HepG2 (cell line): ENCODE results near the gene DCST2. TPM values are rescaled to one million over a fixed set of nuclear protein-coding genes. Genes with fewer than 3 reads are reported as not detected.

Experiments used
- AHDC1 ChIP-seq: sonication (generic); formaldehyde crosslinking; IDR thresholded peaks from 2 replicates; pipeline ENCODE4 v1.5.1; 2020; ENCODE audit warnings: mild to moderate bottlenecking, missing genetic modification reagents, borderline replicate concordance
- ARID4A ChIP-seq: sonication (generic); formaldehyde crosslinking; IDR thresholded peaks from 2 replicates; pipeline ENCODE4 v1.5.0; 2020; ENCODE audit warnings: mild to moderate bottlenecking, missing genetic modification reagents, borderline replicate concordance
- CBX5 ChIP-seq: sonication (generic); formaldehyde crosslinking; IDR thresholded peaks from 2 replicates; pipeline ENCODE4 v1.4.0; 2020; ENCODE audit warnings: missing genetic modification reagents, borderline replicate concordance
- E2F1 ChIP-seq: sonication (generic); formaldehyde crosslinking; IDR thresholded peaks from 2 replicates; pipeline ENCODE4 v1.5.0; 2020; ENCODE audit warnings: missing genetic modification reagents
- ELF1 ChIP-seq: sonication (generic); formaldehyde crosslinking; IDR thresholded peaks from 2 replicates; pipeline ENCODE4 v1.4.0; 2020; ENCODE audit warnings: missing genetic modification reagents
- ETV5 ChIP-seq: IDR thresholded peaks from 2 replicates; pipeline ENCODE4 v1.6.1; 2018; ENCODE audit warnings: missing biosample characterization, missing genetic modification reagents, inconsistent platforms, borderline replicate concordance
- GFI1 ChIP-seq: sonication (generic); formaldehyde crosslinking; IDR thresholded peaks from 2 replicates; pipeline ENCODE4 v1.5.0; 2020; ENCODE audit warnings: missing genetic modification reagents, mild to moderate bottlenecking, borderline replicate concordance
- IRF9 ChIP-seq: sonication (generic); formaldehyde crosslinking; IDR thresholded peaks from 2 replicates; pipeline ENCODE4 v1.8.0; 2022; ENCODE audit warnings: missing genetic modification reagents, mild to moderate bottlenecking, borderline replicate concordance
- NFIC ChIP-seq: IDR thresholded peaks from 2 replicates; pipeline ENCODE4 v1.6.1; 2012; ENCODE audit warnings: mild to moderate bottlenecking, low read length, inconsistent platforms
- NR2F1 ChIP-seq, 2 experiments: fragments of 450-650 bp in 1 of 2; formaldehyde crosslinking in 1 of 2; IDR thresholded peaks; 2 replicates each; pipeline versions ENCODE4 v1.5.0 to v1.6.1; 2016 to 2020; ENCODE audit warnings: mild to moderate bottlenecking in 1 of 2, missing compliant biosample characterization in 1 of 2, missing genetic modification reagents in 1 of 2, moderate library complexity in 1 of 2
- RARG ChIP-seq: sonication (generic); formaldehyde crosslinking; IDR thresholded peaks from 2 replicates; pipeline ENCODE4 v1.4.0; 2020; ENCODE audit warnings: low read depth, mild to moderate bottlenecking, missing genetic modification reagents
- SAP130 ChIP-seq: IDR thresholded peaks from 2 replicates; pipeline ENCODE4 v1.6.1; 2016; ENCODE audit warnings: low read depth
- TEAD3 ChIP-seq: optimal IDR thresholded peaks from 2 replicates; pipeline ENCODE3; 2016; ENCODE audit warnings: borderline replicate concordance
- YEATS2 ChIP-seq: sonication (generic); formaldehyde crosslinking; IDR thresholded peaks from 2 replicates; pipeline ENCODE4 v1.4.0; 2020; ENCODE audit warnings: missing genetic modification reagents, borderline replicate concordance
- ZFX ChIP-seq: sonication (generic); formaldehyde crosslinking; IDR thresholded peaks from 2 replicates; pipeline ENCODE4 v1.4.0; 2020; ENCODE audit warnings: mild to moderate bottlenecking, low read depth, missing genetic modification reagents, moderate library complexity
- ZNF180 ChIP-seq: sonication (generic); formaldehyde crosslinking; IDR thresholded peaks from 2 replicates; pipeline ENCODE4 v1.4.0; 2020; ENCODE audit warnings: low read depth, missing genetic modification reagents, borderline replicate concordance
- ZNF331 ChIP-seq: sonication (generic); formaldehyde crosslinking; IDR thresholded peaks from 2 replicates; pipeline ENCODE4 v1.4.0; 2020; ENCODE audit warnings: missing genetic modification reagents
- ZNF7 ChIP-seq: IDR thresholded peaks from 2 replicates; pipeline ENCODE4 v1.6.1; 2016; ENCODE audit warnings: missing biosample characterization, missing genetic modification reagents
- polyA plus RNA-seq, 8 experiments: library from polyadenylated mRNA; depleted of rRNA in 3 of 8; stranded (reverse) in 7 of 8; unstranded in 1 of 8; fragments of >200 nt; fragmentation: Illumina TruSeq in 4 of 8; extraction: Trizol in 4 of 8; gene quantifications; 2 replicates each; pipeline versions ENCODE4 v1.2.1 to v1.2.3, GENCODE V29; 2011 to 2016; ENCODE audit warnings: low read depth in 4 of 8, missing spikeins in 1 of 8, mixed read lengths in 1 of 8; ENCODE audit not compliant: insufficient read depth in 1 of 8
- total RNA-seq, 5 experiments: library from RNA; depleted of rRNA; stranded (reverse); fragments of >200 nt; fragmentation: Illumina TruSeq; extraction: Trizol; gene quantifications; 2 replicates each; pipeline ENCODE4 v1.2.3, GENCODE V29; 2016; ENCODE audit warnings: low read depth in 1 of 5

The DCST2 gene
- total and polyA plus RNA-seq, 2 of the 13 experiments (the other 11 are each of a cell fraction or from before 2014, with no cell fraction given), result 0.74 TPM; not detected in 1

GRCh38 chr1:155003766-155004351, 29.7 kb downstream of the DCST2 start (continued):
- TF ChIP-seq AHDC1 (CRISPR knock-in tag), result no peak
- TF ChIP-seq ZNF180 (CRISPR knock-in tag), result no peak
- peak; percentile 58 for TF ChIP-seq ELF1
- TF ChIP-seq IRF9 (CRISPR knock-in tag), result peak; percentile 45; the same call in 1 of the 2 replicates
- TF ChIP-seq ZNF7 (CRISPR knock-in tag), result no peak
- no peak for TF ChIP-seq YEATS2 (CRISPR knock-in tag)
- TF ChIP-seq ARID4A, result peak; percentile 52
- TF ChIP-seq E2F1 (CRISPR knock-in tag), result no peak
- peak in 1 of 2 experiments; percentile 10; a peak in 1 of 4 replicates for TF ChIP-seq NR2F1 (CRISPR knock-in tag; IDR thresholded peaks at IDR 0.05)
- TF ChIP-seq NFIC, result no peak
- peak; percentile 79 for TF ChIP-seq ETV5 (CRISPR knock-in tag)
- TF ChIP-seq SAP130 (CRISPR knock-in tag), result peak; percentile 51; the same call in 1 of the 2 replicates
- TF ChIP-seq ZFX, result no peak
- TF ChIP-seq ZNF331 (CRISPR knock-in tag), result peak; percentile 35; the same call in 1 of the 2 replicates
- no peak for TF ChIP-seq CBX5
- TF ChIP-seq RARG (CRISPR knock-in tag), result no peak
- no peak for TF ChIP-seq GFI1 (CRISPR knock-in tag)
- TF ChIP-seq TEAD3 (CRISPR knock-in tag), result no peak
